GM19455 (cell line): ENCODE measurements around the gene TBR1.

Source experiments
- ATAC-seq: cut with Tn5 transposase; IDR thresholded peaks from one replicate; pipeline ENCODE4 v1.9.1; 2021; ENCODE audit not compliant: unreplicated experiment

TBR1 gene

DNA sequence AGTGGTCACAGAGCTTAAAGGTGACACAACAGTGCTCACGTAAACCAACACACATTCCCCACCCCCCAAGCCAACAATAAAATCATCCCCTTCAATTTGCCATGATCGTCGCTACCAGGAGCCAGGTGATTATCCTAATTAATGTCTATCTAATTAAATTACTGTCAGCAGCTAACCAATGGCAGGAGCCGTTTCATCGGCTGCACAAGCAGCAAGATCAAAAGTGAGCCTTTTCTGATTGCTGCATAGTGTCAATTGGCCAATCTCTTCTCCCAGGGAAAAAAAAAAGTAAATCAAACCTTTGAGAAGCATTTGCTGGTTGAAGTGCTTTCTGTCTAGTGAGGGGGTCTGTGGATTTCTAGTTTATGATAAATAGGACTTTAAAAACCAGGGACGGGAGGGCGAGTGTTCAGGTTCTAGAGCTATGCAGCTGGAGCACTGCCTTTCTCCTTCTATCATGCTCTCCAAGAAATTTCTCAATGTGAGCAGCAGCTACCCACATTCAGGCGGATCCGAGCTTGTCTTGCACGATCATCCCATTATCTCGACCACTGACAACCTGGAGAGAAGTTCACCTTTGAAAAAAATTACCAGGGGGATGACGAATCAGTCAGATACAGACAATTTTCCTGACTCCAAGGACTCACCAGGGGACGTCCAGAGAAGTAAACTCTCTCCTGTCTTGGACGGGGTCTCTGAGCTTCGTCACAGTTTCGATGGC, at the start of gene TBR1:
Gene TBR1 (plus strand): TSS at position 311 of the 721 bp plus-strand sequence. CDS start 114 bp downstream, at position 425.
- ATAC-seq = no peak

GRCh38 chr2:161367675-161368074, 48.4 kb upstream of the TBR1 start:
- ATAC-seq = no peak

- ATAC-seq = no peak
These were observed 46.8 kb upstream of the TBR1 start for GRCh38 chr2:161369311-161369710.

DNA sequence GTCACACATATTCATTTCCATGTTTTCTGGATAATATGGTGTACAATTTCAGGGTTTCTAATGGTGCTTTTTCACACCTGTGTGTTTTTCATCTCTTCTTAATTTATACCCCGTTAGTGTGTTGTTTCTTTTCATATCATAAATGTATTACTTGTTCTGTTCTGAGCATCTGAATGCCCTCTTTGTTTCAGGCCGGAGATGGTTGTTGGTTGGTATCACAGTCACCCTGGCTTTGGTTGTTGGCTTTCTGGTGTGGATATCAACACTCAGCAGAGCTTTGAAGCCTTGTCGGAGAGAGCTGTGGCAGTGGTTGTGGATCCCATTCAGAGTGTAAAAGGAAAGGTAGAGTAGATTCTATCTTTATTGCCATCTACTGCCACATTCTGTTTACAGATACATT, 45.1 kb upstream of the TBR1 start:
- ATAC-seq = no peak

DNA sequence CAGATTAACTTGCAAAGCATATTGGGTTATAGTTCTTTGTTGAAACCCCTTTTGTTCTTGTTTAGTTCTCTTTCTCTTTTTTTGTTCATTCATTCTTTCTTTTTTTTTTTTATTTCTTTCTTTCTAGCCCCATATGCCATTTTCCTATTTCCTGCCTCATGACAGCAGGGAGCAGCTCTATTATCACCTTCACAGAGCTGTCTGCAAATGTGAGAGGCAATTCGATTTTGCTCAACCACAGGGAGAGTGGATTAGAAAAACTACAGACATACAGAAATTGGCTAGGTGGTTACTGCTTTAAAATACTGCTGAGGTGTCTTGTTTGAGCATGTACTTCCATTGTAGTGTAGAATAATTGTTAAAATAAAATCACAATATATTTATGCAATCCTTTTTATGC, 44.2 kb upstream of the TBR1 start:
- no peak for ATAC-seq

- no peak for ATAC-seq
These were observed 42.2 kb upstream of the TBR1 start for GRCh38 chr2:161373942-161374341.

- no peak for ATAC-seq
These were observed 41.7 kb upstream of the TBR1 start for GRCh38 chr2:161374446-161374845.

GRCh38 chr2:161379740-161380139, 36.4 kb upstream of the TBR1 start:
- no peak for ATAC-seq

DNA sequence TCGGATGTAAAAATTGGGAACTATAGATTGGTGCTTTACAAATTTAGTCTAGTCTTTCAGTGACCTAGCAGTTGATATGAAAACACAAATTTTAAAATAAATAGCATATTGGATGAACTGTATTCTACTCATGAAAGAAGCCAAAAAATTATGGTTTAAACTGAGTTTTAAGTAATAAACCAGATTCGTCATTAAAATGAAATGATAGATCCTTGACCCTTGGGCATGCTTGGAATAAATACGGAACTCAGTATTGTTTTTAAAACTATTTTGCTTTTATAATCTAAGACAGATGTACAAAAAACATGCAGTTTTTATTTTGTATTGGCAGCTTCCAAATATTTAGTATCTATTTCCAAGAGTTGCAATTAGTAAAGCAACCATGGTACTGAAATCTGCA, 34.6 kb upstream of the TBR1 start:
- ATAC-seq = no peak

- ATAC-seq = no peak
These were observed 33.4 kb upstream of the TBR1 start for GRCh38 chr2:161382747-161383146.

GRCh38 chr2:161384864-161385263, 31.2 kb upstream of the TBR1 start:
- peak; percentile 74 for ATAC-seq

DNA sequence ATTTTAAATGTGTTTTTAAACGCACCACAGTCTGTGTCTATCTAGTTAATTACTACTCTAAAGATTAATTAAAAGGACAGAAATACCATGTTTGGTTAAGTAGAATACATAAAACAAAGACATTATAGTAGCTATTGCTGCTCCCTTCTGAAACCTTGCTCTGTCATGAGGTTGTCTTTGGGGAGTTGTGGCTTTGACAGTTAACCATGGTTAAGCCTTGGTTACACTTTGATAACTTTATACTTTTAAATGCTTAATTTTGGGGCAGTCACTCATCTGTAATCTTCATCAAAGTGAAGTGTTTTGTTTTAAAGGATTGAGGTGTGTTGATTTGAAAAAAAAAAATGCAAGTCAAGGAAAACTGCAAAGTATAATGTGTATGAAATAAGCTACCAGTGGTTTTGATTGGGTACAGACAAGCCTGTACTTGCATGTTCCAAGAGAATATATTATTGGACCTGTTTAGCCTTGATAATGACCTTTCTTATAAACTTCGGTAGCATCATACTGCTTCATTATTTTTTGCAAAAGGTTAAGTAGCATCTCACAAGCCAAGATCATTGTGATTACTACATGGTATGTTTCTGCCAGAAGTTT, 29.8 kb upstream of the TBR1 start:
- peak; percentile 42 for ATAC-seq

DNA sequence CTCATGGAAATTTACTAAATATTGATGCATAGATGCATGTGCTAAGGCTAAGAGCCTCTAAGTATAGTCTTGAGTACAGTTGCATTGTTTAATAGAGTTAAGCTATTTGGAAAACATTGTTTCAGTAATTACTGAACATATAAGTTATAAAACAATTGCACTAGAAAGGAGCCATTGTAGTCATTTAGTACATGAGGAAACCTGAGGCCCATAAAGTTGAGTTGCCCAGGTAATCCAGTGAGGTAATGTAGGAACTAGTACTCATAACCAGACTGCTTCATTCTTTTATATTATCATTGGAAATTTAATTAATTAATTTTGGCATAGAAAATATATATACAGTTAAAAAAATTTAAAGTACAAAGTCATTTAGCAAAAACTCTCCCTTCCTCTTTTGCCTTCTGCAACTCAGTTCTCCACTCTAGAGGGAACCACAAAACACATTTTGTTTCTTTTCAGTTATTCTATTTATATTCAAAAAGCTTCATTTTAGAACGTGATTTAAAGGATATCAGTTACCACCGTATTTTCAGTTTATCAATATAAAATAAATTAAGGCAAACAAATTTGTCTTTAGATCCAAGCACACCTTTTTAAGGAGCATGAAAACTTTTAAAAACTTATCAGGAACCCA, 27.8 kb upstream of the TBR1 start:
- ATAC-seq = peak; percentile 35

GRCh38 chr2:161391737-161392506, 24.2 kb upstream of the TBR1 start:
- no peak for ATAC-seq

DNA sequence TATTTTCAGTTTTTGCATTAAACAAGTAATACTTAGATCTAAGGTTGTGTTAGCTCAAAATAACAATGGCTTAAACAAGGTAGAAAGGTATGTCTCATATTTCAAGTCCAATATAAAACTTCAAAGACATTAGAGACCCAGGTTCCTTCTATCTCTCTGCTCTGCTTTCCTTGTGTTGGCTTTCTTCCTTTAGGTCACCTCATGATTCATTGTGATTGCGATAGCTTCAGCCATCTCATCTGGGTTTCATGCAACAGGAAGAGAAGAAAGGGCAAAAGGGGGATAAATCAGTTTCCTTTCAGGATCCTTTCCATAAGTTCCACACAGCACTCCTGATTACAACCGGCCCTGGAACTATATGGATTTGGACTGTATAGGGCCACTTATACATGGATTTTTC, 16.0 kb upstream of the TBR1 start:
- no peak for ATAC-seq

DNA sequence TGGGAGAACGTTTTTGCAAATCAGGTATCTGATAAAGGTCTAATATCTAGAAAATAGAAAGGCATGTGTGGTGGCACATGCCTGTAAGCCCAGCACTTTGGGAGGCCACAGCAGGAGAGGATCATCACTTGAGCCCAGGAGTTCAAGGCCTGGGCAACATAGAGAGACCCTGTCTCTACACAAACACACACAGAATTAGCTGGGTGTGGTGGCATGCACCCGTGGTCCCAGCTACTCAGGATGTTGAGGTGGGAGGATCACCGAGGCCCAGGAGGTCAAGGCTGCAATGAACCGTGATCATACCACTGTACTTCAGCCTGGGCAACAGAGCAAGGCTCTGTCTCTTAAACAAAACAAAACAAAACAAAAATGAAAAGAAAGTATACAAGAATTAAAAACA, 13.8 kb upstream of the TBR1 start:
- ATAC-seq = no peak

DNA sequence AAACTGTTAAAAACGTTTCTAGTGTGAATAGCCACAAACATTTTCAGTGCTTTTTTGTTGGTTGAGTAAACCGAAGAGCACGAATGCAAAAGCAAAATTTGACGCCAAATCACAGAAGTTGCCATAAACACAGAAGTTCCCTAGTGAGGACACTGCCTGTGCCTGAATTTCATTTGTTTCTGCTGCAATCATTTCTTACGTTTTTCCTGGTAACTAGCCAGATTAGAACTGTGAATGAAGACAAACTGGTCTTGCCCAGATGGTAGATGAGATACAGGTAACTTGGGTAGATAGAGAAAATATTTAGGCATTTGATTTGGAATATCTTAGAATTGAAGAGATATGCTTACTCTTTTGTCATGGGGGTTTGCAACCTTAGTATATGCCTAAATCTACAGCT, 9.8 kb upstream of the TBR1 start:
- ATAC-seq = no peak

GRCh38 chr2:161407597-161407996, 8.5 kb upstream of the TBR1 start:
- ATAC-seq = no peak

- ATAC-seq = no peak
These were observed 6.7 kb upstream of the TBR1 start for GRCh38 chr2:161409308-161409907.

- ATAC-seq = no peak
These were observed 3.8 kb upstream of the TBR1 start for GRCh38 chr2:161412346-161412745.
